Nucleus accumbens (tissue), 56 donors: Measurements from ENCODE around the gene SH3PXD2B.
A peak's percentile ranks its signal among the peaks of the same experiment; 100 is the strongest.
"Not testable (repeated sequence)": the region's sequence is repeated elsewhere in the genome, so short reads cannot be mapped to it uniquely, and the experiment has no call there.

Experiments
- DNase-seq, 56 donors: peaks; one replicate each; lab custom pipeline; 2025; lab: John Stamatoyannopoulos, UW

SH3PXD2B gene

DNA sequence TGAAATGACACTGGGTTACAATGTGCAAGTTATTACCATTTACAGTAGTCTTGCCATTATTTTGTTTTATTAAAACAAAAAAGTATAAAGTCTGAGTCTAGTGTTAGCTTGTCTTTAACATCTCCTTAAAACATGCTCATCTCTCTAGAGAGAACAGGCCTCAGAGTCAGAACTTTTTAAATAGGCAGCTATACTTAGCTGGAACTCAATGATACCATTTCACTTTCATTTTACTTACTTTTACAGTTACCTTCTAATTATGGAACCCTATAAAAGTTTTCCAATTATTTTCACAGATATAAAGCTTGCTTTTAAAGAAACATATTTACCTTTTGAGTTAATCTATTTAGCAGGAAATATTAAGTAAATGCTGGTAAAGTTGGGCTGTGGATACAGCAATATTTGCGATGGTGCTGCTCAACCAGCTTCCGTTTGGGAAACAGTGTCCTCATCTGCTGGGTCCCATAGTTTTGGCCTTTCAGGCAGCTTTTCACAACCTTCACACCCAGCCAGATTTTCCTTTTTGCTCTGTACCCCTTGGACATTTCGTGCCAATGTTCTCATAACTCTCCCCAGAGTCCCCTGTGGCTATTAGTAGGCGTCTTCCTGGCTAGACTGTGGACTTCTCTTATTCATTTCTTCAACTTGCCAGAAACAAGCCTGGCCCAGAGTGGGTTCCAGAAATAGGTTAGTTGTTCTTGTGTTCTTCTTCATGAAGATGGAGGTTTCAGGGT is 134.4 kb downstream of the SH3PXD2B start:
- DNase-seq = no peak

DNA sequence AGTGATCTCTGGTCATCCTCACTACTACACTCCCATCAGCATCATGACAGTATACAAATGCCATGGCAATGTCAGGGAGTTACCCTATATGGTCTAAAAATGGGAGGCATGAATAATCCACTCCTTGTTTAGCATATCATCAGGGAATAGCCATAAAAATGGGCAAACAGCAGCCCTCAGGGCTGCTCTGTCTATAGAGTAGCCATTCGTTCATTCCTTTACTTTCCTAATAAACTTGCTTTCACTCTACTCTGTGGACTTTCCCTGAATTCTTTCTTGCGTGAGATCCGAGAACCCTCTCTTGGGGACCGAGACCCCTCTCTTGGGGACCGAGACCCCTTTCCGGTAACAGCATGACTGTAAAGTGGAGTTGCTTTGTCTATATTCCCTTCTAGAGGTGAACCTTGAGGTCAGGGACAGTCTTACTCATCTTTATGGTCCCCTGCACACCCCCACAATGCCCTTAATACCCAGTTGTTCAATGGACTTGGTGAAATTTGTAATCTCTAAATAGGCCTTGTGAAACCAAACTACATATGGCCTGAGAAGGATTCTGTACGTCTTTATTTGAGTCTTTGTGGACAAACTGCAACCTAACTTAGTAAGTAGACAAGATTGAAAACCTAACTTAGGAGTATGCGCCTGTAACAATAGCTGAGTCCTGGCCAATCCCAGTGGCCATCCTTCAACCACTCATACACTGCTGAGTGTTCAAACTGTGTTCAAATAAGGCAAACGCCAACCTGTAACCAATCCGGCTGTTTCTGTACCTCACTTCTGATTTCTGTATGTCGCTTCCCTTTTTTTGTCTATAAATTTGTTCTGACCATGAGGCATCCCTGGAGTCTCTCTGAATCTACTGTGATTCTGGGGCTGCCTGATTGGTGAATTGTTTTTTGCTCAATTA is 138.5 kb downstream of the SH3PXD2B start:
- no peak for DNase-seq

DNA sequence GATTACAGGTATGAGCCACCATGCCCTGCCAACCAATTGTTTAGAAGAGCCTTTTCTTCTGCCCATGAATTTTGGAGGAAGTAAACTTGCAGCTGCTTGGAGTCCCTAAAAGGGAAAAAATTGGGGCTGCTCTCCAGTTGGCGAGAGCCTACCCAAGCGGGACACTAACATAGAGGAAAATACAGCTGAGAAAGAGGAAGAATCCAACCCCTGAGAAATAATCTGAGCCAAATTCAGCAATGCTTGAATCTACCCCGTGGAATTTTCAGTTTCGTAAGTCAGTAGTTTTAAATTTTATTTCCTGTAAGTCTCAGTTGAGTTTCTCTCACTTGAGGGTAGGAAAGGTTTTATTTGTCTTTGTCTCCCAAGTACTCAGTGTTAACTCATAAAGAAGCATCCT is 140.4 kb downstream of the SH3PXD2B start:
- DNase-seq = no peak

DNA sequence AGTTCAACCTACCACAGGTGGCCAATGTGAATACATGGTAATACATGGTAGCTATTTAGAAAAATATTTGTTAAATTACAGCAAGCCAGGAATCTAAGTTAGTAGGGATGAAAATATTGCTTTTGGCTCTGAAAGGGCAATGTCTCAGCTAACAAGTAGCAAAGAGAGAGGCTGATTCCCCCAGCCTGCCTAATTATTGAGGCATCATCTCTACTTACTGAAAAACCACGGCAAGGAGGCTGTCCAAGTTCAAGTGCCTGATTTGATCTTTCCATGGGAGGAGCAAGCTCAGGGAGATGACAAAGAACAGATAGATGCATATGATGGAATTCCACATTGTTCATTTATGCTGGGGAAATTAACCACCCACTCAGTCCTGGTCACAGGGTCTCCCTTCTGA is 142.0 kb downstream of the SH3PXD2B start:
- no peak for DNase-seq

DNA sequence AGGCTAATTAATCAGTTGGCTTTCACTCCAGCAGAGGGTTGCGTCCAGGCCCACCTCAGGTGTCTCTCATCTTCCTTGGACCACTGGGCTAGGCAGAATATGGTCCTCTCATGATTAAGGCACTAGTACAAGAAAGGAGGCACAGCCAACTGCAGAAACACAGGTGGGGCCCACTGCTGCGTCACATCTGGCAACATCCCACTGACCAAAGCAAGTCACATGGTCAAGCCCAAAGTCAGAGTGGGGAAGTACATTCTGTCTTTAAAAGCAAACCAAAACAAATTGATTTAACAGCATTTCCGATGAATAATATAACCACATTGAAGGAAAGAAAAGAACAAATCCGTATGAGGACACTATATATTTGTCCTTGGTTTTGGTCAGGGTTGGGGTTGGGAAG is 142.7 kb downstream of the SH3PXD2B start:
- DNase-seq = no peak

DNA sequence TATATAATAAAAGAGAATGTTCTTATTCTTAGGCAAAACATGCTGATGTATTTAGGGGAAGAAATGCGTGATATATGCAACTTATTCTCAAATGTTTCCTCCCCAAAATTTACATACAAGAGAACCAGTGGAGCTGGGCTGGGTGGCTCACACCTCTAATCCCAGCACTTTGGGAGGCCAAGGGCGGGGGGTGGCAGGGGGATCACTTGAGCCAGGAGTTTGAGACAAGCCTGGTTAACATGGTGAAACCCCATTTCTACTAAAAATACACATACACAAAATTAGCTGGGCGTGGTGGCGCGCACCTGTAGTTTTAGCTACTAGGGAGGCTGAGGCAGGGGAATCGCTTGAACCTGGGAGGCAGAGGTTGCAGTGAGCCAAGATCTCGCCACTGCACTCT is 143.3 kb downstream of the SH3PXD2B start:
- no peak for DNase-seq

DNA sequence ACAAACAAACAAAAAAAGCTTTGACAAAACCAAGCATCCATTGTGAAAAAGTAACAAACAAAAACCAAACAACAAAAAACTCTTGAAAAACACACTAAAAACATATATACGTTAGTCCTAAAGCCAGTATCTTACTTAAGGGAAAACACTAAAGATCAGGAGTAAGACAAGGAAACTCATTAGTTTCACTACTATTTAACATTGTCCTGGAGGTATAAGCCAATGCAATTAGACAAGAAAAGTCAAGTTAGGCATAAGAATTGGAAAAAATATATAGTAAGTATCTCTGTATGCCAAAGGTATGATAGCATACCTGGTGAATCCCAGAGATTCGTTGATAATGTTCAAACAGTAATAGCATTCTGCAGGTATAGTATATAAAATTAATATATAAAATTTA is 148.9 kb downstream of the SH3PXD2B start:
- no peak for DNase-seq

DNA sequence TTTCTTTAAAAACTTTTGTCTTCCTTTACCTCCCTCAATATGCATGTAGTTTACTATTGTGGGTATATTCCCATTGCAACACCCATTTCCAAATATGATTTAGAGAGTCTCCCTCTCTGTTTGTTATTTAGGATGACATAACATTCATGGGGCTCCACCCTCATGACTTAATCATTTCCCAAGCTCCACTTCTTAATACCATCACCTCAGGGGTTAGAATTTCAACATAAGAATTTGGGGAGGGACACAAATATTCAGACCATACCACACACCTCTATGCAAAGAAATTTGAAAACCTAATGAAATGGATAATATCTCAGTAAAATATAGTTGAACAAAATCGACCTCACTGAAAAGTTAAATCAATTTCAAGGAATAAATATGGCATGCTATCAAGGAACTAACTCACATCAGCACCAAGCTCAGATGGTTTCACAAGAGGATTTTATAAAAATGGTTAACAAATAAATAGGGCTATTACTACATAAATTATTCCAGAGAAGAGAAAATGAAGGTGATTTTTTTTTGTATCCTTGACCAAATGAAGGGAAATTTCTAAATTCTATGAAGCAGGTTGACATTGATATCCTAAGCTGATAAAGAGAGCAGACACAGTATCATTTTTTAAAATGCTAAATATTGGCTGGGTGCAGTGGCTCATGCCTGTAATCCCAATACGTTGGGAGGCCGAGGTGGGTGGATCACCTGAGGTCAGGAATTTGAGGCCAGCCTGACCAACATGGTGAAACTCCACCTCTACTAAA is 150.6 kb downstream of the SH3PXD2B start:
- DNase-seq = no peak

DNA sequence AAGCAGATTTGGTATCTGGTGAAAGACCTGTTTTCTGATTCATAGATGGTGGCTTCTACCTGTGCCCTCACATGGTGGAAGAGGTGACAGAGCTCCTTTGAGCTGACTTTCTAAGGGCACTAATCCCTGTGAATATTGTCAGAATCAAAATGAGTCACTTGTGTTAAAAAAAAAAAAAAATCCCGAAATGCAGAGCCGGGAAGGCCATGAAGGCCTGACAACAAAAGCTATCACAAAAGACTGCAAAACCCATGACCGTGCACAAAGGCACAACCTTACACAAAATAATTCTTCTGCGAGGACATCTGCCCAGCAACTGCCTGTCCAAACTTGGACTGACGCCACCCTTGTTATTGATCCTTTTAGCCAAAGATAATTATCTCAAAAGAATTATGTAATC is 151.2 kb downstream of the SH3PXD2B start:
- DNase-seq = no peak

DNA sequence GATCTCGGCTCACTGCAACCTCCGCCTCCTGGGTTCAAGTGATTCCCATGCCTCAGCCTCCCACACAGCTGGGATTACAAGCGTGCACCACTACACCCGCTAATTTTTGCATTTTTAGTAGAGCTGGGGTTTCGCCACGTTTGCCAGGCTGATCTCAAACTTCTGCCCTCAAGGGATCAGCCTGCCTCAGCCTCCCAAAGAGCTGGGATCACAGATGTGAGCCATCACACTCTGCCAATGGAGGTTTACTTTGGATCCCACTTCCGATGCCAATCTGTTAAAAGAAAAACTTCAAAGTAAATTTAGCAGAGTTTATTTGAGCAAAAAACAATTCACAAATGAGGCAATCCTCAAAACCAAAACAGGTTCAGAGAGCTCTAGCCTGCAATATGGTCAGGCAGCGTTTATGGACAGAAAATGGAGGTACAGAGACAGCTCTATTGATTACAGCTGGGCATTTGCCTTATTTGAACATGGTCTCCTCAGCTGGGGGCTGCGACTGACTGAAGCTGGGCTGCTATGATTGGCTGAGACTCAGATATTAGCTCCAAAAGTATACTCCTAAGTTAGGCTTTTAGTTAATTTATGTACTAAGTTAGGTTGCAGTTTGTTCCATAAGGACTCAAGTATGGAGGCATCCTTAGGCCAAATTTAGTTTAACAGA is 152.1 kb downstream of the SH3PXD2B start:
- DNase-seq = no peak

DNA sequence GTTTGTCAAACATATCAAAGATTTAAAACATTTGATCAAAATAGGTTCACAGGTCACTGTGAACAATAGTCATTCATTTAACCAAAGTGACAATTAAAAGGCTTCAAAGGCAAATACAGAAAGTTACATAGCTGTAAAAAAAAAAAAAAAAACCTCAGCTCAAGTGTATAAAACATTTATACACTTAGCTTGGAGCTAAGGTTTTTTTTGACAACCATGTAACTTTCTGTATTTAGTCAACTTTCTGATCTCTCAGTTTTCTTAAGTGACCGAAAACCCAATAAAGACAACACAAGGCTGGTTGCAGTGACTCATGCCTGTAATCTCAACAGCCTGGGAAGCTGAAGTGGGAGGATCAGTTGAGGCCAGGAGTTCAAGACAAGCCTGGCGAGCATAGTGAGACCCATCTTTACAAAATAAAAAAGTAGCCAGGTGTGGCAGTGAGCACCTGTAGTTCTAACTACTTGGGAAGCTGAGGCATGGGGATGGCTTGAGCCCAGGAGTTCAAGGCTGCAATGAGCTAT is 154.3 kb downstream of the SH3PXD2B start:
- no peak for DNase-seq

DNA sequence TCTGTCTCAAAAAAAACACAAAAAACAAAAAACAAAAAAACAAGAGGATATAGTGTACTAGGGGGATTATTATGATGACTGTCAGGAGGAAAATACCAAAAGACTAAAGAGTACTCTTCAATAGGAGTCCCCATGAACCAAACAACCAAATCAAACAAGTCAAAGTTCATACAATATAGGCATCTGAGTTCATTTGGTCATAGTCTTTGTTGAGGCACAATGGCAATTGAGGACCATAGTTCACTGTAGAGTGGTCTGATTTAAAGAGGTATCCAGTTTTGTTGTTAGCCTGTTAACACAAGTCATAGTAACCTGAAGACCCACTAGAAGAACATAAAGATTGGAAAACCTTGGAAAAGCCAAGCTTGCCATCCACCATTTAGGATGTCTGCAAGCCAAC is 159.5 kb downstream of the SH3PXD2B start:
- no peak for DNase-seq

DNA sequence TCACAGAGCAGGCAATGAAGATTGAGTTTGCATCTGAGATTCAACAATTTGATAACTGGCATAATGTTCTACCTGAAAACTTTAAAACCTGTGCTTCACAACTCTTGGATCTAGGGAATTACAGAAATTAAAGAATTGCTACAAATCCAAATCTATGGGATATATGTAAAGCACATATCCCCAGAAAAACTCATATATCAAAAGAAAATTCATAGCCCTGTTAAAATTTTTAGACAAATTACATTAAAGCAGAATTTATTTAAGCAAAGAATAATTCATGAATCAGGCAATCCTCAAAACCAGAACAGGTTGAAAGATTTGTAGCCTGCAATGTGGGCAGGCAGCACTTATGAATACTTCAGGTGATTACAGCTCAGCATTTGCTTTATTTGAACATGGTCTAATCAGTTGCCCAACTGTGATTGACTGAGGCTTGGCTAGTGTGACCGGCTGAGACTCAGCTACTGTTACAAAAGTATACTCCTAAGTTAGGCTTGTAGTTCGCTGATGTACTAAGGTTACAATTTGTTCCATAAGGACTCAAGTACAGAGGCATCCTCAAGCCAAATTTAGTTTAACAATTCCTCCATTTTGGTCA is 160.5 kb downstream of the SH3PXD2B start:
- no peak for DNase-seq

DNA sequence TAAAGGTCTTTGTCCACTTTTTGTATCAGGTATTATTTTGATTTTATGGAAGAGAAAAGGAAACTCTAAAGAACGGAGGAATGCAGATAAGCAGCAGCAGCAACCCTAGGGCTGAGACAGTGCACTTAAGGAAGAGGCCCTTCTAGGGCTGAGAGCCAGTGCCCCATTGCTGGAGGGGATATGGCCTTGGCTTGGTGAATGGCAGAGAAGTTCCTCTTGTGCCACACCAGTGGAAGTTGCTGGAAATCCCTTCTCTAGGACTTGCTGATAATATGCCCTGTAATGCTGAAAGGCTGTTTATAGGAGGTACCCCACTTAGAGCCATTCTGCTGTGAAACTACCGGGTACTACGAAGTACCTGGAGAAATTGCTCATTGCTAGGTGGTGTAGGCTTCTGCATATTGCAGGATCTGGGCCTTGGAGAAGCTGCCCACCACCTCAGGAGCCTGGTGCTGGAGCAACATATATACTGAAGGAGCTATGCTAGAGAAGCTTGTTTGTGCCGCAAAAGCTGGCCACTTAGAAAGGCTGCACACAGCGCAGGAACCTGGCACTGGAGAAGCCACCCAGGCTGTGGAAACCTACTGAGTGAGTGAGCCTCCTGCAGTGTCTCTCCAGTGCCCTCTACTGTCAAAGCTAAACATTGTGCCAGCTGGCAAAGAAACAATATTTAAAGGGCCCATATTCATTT is 161.1 kb downstream of the SH3PXD2B start:
- peak in 51 of 56 donors; percentile 3 to 80 (median 41) for DNase-seq

DNA sequence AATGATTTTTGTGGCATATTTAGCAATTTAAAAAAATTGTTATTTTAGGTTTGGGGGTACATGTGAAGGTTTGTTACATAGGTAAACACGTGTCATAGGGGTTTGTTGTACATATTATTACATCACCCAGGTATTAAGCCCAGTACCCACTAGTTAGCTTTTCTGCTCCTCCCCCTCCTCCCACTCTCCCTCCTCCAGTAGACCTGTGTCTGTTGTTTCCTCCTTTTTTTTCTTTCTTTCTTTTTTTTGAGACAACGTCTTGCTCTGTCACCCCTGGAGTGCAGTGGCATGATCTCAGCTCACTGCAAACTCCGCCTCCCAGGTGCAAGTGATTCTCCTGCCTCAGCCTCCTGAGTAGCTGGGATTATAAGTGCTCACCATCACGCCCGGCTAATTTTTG is 162.5 kb downstream of the SH3PXD2B start:
- not testable (repeated sequence) for DNase-seq

DNA sequence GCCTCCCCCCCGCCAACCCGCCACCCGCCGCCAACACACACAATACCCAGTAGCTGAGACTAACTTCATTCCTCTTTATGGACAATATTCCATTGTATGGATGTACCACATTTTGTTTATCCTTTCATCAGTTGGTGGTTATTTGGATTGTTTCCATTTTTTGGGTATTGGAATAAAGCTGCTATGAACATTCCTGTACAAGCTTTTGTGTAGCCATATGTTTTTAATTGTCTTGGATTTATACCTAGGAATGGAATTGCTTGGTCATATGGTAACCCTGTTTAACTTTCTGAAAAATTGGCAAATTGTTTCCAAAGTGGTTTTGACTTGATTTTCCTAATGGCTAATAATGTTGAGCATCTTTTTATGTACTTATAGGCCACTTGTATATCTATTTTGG is 165.9 kb downstream of the SH3PXD2B start:
- DNase-seq = no peak

DNA sequence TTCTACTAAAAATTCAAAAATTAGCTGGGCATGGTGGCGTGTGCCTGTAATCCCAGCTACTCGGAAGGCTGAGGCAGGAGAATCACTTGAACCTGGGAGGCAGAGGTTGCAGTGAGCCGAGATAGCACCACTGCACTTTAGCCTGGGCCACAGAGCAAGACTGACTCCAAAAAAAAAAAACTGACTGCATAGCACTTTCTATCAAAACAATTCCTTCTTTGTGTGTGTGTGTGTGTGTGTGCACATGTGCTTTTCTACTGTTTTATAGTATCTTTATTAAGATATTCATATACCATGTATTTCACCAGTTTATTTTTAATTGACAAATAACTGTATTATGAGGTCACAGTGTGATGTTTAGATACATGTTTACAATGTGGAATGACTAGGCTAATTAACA is 167.2 kb downstream of the SH3PXD2B start:
- DNase-seq = not testable (repeated sequence)

DNA sequence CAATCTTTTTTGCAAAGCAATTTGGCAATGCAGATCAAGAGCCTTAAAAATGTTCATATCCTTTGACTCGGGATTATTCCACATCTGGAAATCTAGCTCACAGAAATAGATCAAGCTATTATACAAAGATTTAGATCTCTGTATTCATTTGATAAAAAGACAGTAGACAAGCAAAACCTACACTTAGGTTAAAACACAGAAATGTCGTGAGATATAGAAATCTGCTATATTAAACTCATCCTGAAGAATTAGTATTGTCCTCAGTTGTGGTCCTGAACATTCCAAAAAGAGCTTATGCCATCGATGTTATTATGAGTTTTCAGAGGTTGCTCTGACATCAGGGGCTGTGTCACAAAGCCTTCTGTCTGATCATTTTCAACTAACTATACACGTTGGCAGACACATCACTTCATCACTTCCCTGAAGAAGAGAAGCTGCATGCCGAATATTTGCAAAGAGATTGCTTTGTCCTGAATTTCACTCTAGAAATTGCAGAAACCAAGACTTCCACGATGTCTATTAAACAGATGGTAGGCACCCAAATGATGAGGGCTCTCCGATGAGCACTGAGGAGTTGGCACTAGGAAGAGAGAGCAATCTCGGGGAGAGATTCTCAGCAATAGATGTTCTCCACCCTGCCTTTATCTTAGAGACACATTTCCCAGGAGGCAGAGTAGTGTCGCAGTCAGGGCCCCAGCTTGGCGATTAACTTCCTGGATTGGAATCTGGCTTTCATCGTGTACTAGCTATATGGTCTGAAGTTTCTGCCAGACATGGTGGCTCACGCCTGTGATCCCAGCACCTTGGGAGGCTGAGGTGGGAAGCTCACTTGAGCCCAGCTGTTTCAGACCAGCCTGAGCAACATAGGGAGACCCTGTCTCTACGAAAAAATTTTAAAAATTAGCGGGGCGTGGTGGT is 168.8 kb downstream of the SH3PXD2B start:
- peak in 1 of 56 donors; percentile 1 for DNase-seq
